GM18520 (cell line): ENCODE results near the gene RNF113B.

ENCODE experiments used
- ATAC-seq: cut with Tn5 transposase; IDR thresholded peaks from one replicate; pipeline ENCODE4 v1.9.1; 2021; ENCODE audit not compliant: unreplicated experiment

The RNF113B gene

GRCh38 chr13:98176777-98177608 is at the start of gene RNF113B:
Gene RNF113B, minus strand, starts transcription at chr13:98177269. Its CDS starts 33 bp downstream, at chr13:98177236.
- ATAC-seq, result no peak

GRCh38 chr13:98226496-98226895 is 49.4 kb upstream of the RNF113B start:
- no peak for ATAC-seq

- ATAC-seq, result no peak
Observed at GRCh38 chr13:98225036-98225940, 48.2 kb upstream of the RNF113B start.

GRCh38 chr13:98224557-98224956 is 47.5 kb upstream of the RNF113B start:
- ATAC-seq, result no peak

GRCh38 chr13:98223741-98224140 is 46.7 kb upstream of the RNF113B start:
- ATAC-seq, result no peak

GRCh38 chr13:98222816-98223215 is 45.7 kb upstream of the RNF113B start:
- no peak for ATAC-seq

GRCh38 chr13:98222081-98222554 is 45.0 kb upstream of the RNF113B start:
- no peak for ATAC-seq

- ATAC-seq, result no peak
Observed at GRCh38 chr13:98221234-98221633, 44.2 kb upstream of the RNF113B start.

GRCh38 chr13:98220271-98220791 is 43.3 kb upstream of the RNF113B start:
- no peak for ATAC-seq

- no peak for ATAC-seq
Observed at GRCh38 chr13:98219685-98220084, 42.6 kb upstream of the RNF113B start.

- ATAC-seq, result no peak
Observed at GRCh38 chr13:98217597-98217996, 40.5 kb upstream of the RNF113B start.

GRCh38 chr13:98216711-98217285 is 39.7 kb upstream of the RNF113B start:
- ATAC-seq, result no peak

GRCh38 chr13:98216135-98216565 is 39.1 kb upstream of the RNF113B start:
- no peak for ATAC-seq

- ATAC-seq, result no peak
Observed at GRCh38 chr13:98215508-98215907, 38.4 kb upstream of the RNF113B start.

GRCh38 chr13:98214707-98215106 is 37.6 kb upstream of the RNF113B start:
- ATAC-seq, result no peak

- ATAC-seq, result no peak
Observed at GRCh38 chr13:98214008-98214643, 37.1 kb upstream of the RNF113B start.

GRCh38 chr13:98213354-98213753 is 36.3 kb upstream of the RNF113B start:
- no peak for ATAC-seq

- ATAC-seq, result no peak
Observed at GRCh38 chr13:98212763-98213162, 35.7 kb upstream of the RNF113B start.

- no peak for ATAC-seq
Observed at GRCh38 chr13:98208606-98209005, 31.5 kb upstream of the RNF113B start.

- no peak for ATAC-seq
Observed at GRCh38 chr13:98207416-98207815, 30.3 kb upstream of the RNF113B start.

- ATAC-seq, result no peak
Observed at GRCh38 chr13:98206946-98207345, 29.9 kb upstream of the RNF113B start.
